ENCODE results near the gene NMB.
"Not testable (repeated sequence)": the region's sequence is repeated elsewhere in the genome, so short reads cannot be mapped to it uniquely, and the experiment has no call there.

Gene NMB

DNA sequence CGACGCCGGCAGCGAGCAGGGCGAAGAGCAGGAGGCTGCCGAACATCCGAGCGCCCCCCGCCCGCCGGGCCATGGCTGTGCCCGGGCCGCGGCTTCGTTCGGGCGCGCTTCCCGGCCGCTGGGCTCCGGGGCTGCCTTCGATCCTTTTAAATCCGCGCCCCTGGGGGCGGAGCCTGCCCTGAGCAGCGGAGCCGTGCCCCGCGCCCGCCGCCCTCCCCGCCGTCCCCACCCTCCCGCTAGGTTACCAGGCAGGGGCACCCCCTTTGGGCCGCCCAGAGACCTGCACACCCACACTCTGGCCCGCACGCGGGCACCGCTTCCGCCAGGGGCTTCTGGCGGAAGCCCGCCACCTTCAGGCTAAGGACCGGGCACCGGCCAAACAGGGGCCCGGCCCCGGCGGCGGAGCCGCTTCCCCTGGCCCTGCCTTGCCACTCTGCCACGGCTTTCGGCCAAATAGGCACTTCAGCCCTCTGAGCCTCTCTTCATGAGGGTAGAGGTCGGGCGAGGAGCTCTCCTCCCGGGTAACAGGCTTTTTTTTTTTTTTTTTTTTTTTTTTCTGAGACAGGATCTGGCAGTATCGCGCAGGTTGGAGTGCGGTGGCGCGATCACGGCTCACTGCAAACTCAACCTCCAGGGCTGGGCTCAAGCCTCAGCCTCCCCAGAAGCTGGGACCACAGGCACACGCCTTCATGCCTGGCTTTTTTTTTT is at the start of gene NMB:
Gene NMB (minus strand): TSS at position 120 of the 708 bp plus-strand sequence. CDS start 47 bp downstream, at position 73.
- DNase-seq (ENCODE audit: low spot score) = peak; percentile 95

DNA sequence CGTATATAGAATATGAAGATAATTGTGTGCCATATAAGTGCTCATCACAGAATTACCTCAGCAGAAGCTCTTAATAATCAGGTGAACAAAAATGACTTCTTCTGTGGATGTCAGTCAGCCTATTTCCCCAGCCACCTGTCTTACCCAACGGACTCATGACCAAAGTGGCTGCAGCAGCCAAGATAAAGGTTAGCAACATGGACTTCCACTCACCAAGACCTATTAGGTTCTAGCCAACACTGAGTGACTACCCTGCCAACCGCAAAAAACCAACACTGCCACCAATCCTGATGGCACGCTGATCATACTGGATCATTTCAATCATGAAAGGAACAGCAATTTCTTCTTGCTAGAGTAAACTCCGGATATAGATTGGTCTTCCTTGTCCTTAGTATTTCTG is 45.8 kb upstream of the NMB start:
- no peak for DNase-seq (ENCODE audit: low spot score)

DNA sequence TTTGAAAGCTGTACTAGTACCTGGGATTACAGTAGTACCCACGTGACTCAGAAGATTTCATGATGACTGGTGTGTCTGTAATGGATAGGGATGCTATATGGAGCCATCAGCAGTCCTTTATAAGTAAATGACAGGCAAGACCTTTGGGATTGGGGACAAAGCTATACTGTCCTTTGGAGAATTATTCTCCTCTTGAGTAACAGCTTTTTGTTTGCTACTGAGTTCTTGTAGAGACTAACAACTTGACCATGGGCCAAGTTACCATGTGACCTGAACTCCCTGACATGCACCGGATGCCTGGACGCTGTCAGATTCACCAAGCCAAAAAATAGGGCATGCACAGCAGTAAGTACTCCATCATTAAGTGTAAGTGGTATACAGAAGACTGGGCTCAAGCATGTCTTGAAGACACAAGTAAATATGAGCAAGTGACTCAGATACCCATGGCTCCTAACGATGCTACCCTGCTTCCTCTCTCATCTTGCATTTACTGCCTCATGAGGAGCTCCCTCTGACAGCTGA is 45.0 kb upstream of the NMB start:
- no peak for DNase-seq (ENCODE audit: low spot score)

GRCh38 chr15:84699538-84700191 is 41.7 kb upstream of the NMB start:
- no peak for DNase-seq (ENCODE audit: low spot score)

DNA sequence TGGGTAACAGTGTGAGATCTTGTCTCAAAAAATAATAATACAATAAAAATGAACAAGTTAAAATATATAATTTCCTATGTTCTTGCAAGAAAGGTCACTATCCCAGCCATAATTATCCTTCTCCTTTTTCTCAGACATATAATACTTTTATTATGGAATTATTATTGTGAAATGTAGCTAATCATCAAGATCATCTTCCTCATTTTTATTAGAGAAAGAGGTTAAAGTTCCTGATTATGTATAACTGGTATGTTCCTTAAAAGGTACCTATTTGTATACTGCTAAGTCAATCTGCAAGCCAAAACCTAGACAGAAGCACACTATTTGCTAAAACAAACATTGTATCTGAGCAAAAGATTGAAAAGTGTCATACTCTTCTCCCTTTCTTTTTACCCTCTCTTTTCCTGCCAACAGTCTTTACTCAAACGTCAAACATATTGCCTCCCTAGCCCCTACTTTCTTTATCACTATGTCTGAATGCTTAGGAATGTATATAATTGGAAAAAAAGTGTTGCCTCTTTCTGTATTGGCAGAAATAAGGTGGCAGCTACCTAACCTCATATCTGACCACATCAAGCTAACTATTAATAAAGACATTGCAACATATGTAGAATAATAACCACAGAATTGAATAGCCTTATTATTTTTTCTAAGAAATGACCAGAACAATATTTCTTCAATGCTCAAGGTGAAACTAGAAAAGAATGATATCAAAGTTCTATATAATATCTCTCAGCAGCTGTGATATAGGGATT is 39.4 kb upstream of the NMB start:
- no peak for DNase-seq (ENCODE audit: low spot score)

DNA sequence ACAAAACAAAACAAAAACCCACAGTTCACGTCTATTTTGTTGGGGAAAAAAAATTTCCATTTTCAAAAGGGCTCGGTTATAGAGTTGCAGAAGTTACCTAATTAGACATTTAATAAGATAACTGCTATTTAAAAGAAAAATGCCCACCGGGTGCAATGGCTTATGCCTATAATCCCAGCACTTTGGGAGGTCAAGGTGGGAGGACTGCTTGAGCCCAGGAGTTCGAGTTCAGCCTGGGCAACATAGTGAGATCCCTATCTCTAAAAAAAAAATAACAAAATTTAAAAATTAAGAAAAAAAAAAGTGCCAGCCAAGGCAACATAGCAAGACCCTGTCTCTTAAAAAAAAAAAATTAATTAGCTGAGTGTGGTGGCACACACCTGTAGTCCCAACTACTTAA is 38.8 kb upstream of the NMB start:
- DNase-seq (ENCODE audit: low spot score) = no peak

- DNase-seq (ENCODE audit: low spot score) = no peak
Measured at GRCh38 chr15:84690342-84690741, 32.3 kb upstream of the NMB start.

DNA sequence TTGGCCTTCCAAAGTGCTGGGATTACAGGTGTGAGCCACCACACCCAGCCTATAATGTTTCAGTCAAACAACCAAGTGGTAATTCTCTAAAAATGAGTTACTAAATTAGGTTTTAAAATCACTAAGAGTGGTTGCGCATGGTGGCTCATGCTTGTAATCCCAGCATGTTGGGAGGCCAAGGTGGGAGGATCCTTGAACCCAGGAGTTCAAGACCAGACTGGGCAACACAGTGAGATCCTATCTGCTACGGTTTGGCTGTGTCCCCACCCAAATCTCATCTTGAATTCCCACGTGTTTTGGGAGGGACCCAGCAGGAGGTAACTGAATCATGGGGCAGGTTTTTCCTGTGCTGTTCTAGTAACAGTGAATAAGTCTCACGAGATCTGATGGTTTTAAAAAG is 31.9 kb upstream of the NMB start:
- no peak for DNase-seq (ENCODE audit: low spot score)

- not testable (repeated sequence) for DNase-seq (ENCODE audit: low spot score)
Measured at GRCh38 chr15:84686446-84686845, 28.4 kb upstream of the NMB start.

DNA sequence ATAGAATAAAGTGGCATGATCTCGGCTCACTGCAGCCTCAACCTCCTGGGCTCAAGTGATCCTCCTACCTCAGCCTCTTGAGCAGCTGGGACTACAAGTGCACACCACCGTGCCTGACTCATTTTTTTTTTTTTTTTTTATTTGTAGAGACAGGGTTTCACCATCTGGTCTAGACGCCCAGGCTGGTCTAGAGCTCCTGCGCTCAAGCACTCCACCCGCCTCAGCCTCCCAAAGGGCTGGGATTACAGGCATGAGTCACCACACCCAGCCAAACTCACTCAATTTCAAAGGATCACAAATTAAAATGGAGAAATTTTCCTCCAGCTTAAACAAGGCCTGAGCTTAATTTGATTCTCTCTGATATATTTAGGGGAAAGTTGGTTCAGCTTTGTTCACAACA is 27.3 kb upstream of the NMB start:
- DNase-seq (ENCODE audit: low spot score) = peak; percentile 67

DNA sequence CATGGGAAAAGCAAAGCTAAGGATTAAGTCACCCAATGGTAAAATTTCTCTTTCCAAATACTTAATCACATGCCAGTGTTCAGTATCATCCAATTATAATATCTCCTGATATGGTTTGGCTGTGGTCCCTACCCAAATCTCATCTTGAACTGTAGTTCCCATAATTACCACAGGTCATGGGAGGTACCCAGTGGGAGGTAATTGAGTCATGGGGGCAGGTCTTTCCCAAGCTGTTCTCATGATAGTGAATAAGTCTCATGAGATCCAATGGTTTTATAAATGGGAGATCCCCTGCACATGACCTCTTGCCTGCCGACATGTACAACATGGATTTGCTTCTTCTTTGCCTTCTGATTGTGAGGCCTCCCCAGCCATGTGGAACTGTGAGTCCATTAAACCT is 26.1 kb upstream of the NMB start:
- DNase-seq (ENCODE audit: low spot score) = no peak

DNA sequence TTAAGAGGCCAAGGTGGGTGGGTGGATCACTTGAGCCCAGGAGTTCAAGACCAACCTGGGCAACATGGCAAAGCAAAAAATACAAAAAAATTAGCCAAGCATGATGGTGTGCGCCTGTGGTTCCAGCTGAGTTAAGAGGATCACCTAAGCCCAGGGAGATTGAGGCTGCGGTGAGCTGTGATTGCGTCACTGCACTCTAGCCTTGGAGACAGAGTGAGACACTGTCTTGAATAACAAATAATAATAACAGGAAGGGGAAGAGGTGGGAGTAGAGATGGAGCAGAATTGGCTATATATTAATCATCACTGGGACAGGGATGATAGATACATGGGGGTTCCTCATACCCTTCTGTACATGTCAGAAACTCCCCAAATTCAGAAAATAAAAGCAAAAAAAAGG is 23.8 kb upstream of the NMB start:
- DNase-seq (ENCODE audit: low spot score) = no peak

DNA sequence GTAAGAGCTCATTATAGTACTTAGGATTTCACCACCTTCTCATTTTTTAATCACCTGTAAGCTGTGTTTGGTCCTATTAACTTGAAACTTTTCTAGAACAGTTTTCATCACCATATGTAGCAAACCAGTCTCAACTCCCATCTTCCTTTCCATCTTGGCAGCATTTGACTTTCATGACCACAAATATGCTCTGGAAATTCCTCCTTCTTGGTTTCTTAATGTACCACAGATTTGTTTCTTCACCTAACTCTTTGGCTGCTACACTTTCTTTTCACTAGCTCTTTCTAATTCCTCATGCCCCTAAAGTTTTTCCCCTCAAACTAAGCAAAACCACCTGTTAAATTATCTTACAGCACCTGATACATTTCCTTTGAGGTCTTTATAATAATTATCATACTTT is 13.2 kb upstream of the NMB start:
- no peak for DNase-seq (ENCODE audit: low spot score)

DNA sequence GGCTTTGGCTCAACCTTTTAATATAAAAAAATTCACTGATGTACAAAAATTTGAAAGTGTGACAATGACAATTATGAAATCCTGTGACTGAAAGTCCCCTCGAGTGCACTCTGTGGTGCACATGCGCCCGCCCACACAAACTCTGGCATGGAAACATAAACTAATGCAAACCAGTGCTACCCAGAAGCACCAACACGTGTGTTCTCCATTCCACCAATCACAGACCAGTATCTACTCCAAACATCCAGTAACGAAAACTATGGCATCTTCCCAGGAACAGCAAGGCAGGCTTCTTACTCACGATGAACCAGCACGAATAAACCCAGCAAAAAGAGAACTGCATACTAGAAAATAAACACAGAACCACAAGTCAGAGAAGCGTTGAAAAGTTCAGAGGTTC is 11.7 kb upstream of the NMB start:
- DNase-seq (ENCODE audit: low spot score) = no peak

- no peak for DNase-seq (ENCODE audit: low spot score)
Measured at GRCh38 chr15:84668221-84668982, 10.4 kb upstream of the NMB start.

GRCh38 chr15:84666373-84666772 is 8.4 kb upstream of the NMB start:
- no peak for DNase-seq (ENCODE audit: low spot score)

- DNase-seq (ENCODE audit: low spot score) = no peak
Measured at GRCh38 chr15:84661001-84661400, 3.0 kb upstream of the NMB start.

GRCh38 chr15:84659904-84660781 is 2.1 kb upstream of the NMB start:
- no peak for DNase-seq (ENCODE audit: low spot score)

DNA sequence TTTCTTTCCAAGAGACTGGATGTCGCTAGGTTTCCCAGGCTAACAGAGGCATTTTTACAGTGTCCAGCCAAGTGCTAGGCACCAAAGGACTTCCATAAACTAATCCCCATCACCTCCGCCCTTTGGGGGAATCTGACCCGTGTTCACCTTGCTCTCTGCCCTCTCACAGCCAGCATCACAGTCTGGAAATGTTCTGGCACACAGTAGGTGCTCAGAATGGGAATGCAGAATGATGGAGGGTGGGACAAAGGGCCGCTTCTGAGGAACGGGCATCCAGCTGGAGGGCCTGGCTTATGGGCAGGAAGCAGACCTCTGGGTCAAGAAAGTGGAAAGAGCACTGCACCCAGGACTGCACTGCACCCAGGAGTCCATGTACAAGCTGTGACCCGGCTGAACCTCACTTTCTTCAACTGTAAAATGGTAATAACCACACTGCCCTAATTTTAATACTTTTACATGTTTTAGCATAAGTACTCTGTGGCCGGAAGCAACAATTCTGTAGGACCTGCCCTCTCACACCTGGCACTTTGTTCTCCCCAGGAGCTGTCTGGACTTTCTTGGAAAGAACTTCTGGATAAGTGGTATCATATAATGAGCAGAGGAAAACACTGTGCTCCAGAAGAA is 901 bp upstream of the NMB start:
- no peak for DNase-seq (ENCODE audit: low spot score)

- no peak for DNase-seq (ENCODE audit: low spot score)
Measured at GRCh38 chr15:84657748-84658079, 285 bp downstream of the NMB start.

DNA sequence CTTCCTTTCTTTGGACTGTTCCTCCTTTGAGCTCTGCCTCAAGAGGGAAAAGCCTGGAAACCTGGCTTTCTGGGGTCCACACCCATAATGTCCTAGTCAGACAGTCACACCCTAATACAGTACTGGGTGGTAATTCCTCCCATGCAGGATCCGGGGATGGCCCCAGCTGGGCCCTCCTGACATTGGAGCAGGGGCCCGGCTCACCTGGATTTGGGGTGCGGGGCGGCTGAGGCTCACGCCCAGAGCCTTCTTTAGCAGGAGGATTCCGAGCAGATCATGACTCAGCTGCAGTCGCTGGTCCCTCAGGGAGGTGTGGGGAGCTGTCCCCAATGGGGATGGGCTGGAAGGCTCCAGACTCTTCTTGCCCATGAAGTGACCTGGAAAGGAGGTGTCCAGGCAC is 1.0 kb downstream of the NMB start:
- no peak for DNase-seq (ENCODE audit: low spot score)

Measured in D341Med (cell line).